Loucy (cell line): Measurements from ENCODE around the gene STX7.

Experiments
- H2AFZ ChIP-seq: fragments of 200-600 bp; sonication (generic); 2 replicates; pipeline ENCODE4 v1.6.0; 2016; ENCODE audit warnings: antibody characterized with exemption, mild to moderate bottlenecking, low read length, moderate library complexity
- H3F3A ChIP-seq: fragments of 200-600 bp; 2 replicates; pipeline ENCODE4 v1.6.0; 2016; ENCODE audit warnings: antibody characterized with exemption, low read depth, mild to moderate bottlenecking
- H3K27me3 ChIP-seq: fragments of 200-600 bp; sonication (generic); 2 replicates; pipeline ENCODE4 v1.6.1; 2014; ENCODE audit warnings: low read length, mild to moderate bottlenecking; ENCODE audit not compliant: insufficient read depth, poor library complexity, severe bottlenecking
- H3K36me3 ChIP-seq: fragments of 200-600 bp; sonication (generic); 2 replicates; pipeline ENCODE4 v1.6.1; 2016; ENCODE audit warnings: low read length; ENCODE audit not compliant: insufficient read depth
- H3K4me1 ChIP-seq: fragments of 200-600 bp; sonication (generic); 2 replicates; pipeline ENCODE4 v1.5.1; 2014; ENCODE audit warnings: low read length, mild to moderate bottlenecking; ENCODE audit not compliant: insufficient read depth, poor library complexity, severe bottlenecking
- H3K4me2 ChIP-seq: fragments of 200-600 bp; sonication (generic); 2 replicates; pipeline ENCODE4 v1.6.0; 2014; ENCODE audit warnings: antibody characterized with exemption, low read length, low read depth, mild to moderate bottlenecking; ENCODE audit not compliant: poor library complexity, severe bottlenecking
- H3K4me3 ChIP-seq: fragments of 200-600 bp; sonication (generic); 2 replicates; pipeline ENCODE4 v1.5.1; 2014; ENCODE audit warnings: low read length, mild to moderate bottlenecking, mixed read lengths; ENCODE audit not compliant: poor library complexity, severe bottlenecking
- H3K79me2 ChIP-seq: fragments of 200-600 bp; sonication (generic); 2 replicates; pipeline ENCODE4 v1.6.1; 2014; ENCODE audit warnings: low read length; ENCODE audit not compliant: insufficient read depth
- H3K9ac ChIP-seq: fragments of 200-600 bp; sonication (generic); 2 replicates; pipeline ENCODE4 v1.6.0; 2014; ENCODE audit warnings: mild to moderate bottlenecking, low read depth, low read length, moderate library complexity; ENCODE audit not compliant: poor library complexity, severe bottlenecking
- H3K9me2 ChIP-seq: fragments of 200-600 bp; sonication (generic); replicated peaks from 2 replicates; pipeline ENCODE4 v1.6.1; 2016; ENCODE audit warnings: low read depth, low read length, mixed read lengths
- H3K9me3 ChIP-seq: fragments of 200-600 bp; sonication (generic); 2 replicates; pipeline ENCODE4 v1.6.1; 2014; ENCODE audit warnings: mild to moderate bottlenecking, antibody characterized with exemption, low read length, low read depth; ENCODE audit not compliant: insufficient read depth
- H4K20me1 ChIP-seq: fragments of 200-600 bp; sonication (generic); 2 replicates; pipeline ENCODE4 v1.6.0; 2014; ENCODE audit warnings: antibody characterized with exemption, low read length, mild to moderate bottlenecking; ENCODE audit not compliant: insufficient read depth, poor library complexity, severe bottlenecking
- EZH2phosphoT487 ChIP-seq: fragments of 200-600 bp; IDR thresholded peaks from 2 replicates; pipeline ENCODE4 v1.6.1; 2018; ENCODE audit warnings: antibody characterized with exemption, mild to moderate bottlenecking, moderate library complexity, borderline replicate concordance
- TF ChIP-seq, protein P1 (sequence below): fragments of 200-600 bp; sonication (generic); conservative IDR thresholded peaks from 2 replicates; pipeline ENCODE4 v1.5.1; 2014; ENCODE audit warnings: mild to moderate bottlenecking, antibody characterized with exemption, low read length

Gene STX7

GRCh38 chr6:132465530-132466485, 47.1 kb downstream of the STX7 start:
- TF ChIP-seq, protein P1, sequence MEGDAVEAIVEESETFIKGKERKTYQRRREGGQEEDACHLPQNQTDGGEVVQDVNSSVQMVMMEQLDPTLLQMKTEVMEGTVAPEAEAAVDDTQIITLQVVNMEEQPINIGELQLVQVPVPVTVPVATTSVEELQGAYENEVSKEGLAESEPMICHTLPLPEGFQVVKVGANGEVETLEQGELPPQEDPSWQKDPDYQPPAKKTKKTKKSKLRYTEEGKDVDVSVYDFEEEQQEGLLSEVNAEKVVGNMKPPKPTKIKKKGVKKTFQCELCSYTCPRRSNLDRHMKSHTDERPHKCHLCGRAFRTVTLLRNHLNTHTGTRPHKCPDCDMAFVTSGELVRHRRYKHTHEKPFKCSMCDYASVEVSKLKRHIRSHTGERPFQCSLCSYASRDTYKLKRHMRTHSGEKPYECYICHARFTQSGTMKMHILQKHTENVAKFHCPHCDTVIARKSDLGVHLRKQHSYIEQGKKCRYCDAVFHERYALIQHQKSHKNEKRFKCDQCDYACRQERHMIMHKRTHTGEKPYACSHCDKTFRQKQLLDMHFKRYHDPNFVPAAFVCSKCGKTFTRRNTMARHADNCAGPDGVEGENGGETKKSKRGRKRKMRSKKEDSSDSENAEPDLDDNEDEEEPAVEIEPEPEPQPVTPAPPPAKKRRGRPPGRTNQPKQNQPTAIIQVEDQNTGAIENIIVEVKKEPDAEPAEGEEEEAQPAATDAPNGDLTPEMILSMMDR, result no peak
- TF ChIP-seq EZH2phosphoT487, result no peak
- no peak overlapping the region for H2AFZ ChIP-seq
- H3K4me2 ChIP-seq, result no peak overlapping the region
- H3K9me2 ChIP-seq, result no peaks in the 10 kb centered on the region
- no peak overlapping the region for H3K9ac ChIP-seq
- no peaks in the 10 kb centered on the region for H4K20me1 ChIP-seq
- H3F3A ChIP-seq, result no peaks in the 10 kb centered on the region
- H3K9me3 ChIP-seq, result no peaks in the 10 kb centered on the region
- H3K4me1 ChIP-seq, result no peaks in the 10 kb centered on the region
- no peaks in the 10 kb centered on the region for H3K27me3 ChIP-seq
- H3K79me2 ChIP-seq, result no peaks in the 10 kb centered on the region
- no peak overlapping the region for H3K4me3 ChIP-seq
- H3K36me3 ChIP-seq, result no peaks in the 10 kb centered on the region

DNA sequence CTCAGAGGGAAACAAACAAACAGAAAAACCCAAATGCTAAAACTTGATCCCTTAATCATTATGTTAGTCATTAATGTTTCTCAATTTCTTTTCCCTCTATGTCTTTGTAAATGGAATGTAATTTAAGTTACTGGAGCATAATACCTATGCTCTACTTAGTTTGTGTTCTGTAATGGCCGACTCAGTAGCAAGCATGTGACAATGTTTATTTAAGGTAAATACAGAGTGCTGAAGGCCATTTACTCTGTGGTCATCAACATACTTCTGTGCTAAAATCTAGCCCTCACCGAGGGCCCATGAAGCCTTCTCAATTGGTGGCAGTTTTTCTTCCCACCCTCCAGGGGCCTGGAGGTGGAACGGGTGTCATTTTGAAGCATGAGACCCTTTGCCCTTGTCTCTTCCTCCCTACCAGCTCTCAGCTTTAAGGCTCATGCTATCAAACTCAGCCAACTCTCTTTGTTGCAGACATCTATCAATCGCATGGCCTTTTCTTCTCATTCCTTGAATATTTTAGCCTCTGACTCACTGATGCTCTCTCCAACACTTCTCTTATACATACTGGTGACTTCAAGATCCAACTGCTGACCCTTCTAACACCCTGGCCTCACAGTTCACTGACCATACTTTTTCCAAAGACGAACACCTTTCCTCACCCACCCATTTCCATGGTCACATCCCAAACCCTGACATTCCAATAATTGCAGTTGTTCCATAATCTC, 48.2 kb downstream of the STX7 start:
- no peak overlapping the region for H3K4me3 ChIP-seq
- no peaks in the 10 kb centered on the region for H3K9me3 ChIP-seq
- no peaks in the 10 kb centered on the region for H3K9me2 ChIP-seq
- TF ChIP-seq, protein P1, result no peak
- TF ChIP-seq EZH2phosphoT487, result no peak
- H3K4me1 ChIP-seq, result no peaks in the 10 kb centered on the region
- no peaks in the 10 kb centered on the region for H3K79me2 ChIP-seq
- H2AFZ ChIP-seq, result no peak overlapping the region
- no peaks in the 10 kb centered on the region for H3K27me3 ChIP-seq
- H3K4me2 ChIP-seq, result no peak overlapping the region
- H3K9ac ChIP-seq, result no peak overlapping the region
- no peaks in the 10 kb centered on the region for H3K36me3 ChIP-seq
- no peaks in the 10 kb centered on the region for H4K20me1 ChIP-seq
- H3F3A ChIP-seq, result no peaks in the 10 kb centered on the region

DNA sequence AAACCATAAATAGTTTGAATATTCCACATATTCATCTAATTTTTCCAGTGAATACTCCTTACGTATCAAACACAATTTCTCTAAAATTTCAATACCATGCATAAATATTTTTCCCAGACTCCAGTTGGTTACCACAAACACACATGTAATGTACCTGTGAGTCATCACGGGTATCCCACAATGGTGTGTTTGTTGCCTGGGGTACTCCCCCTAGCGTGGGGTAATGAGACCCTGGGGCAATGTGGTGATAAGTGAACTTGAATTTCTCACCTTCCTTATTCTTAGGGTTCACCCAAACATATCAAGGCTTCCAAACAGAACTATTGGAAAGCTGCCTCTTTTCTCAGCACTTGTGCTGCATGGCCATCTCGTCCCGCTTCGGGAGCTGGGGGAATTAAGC, 51.0 kb downstream of the STX7 start:
- Histone ChIP-seq H3K4me1 (no peaks in the 10 kb centered on the region), H3K9ac (no peak overlapping the region), H3K4me2 (no peak overlapping the region), H3K36me3 (no peaks in the 10 kb centered on the region), H3K27me3 (no peaks in the 10 kb centered on the region), H2AFZ (no peak overlapping the region), H3K9me3 (no peaks in the 10 kb centered on the region), H3K9me2 (no peaks in the 10 kb centered on the region), H4K20me1 (no peaks in the 10 kb centered on the region), H3K4me3 (no peak overlapping the region), H3F3A (no peaks in the 10 kb centered on the region), H3K79me2 (no peaks in the 10 kb centered on the region)
- no peak for TF ChIP-seq EZH2phosphoT487
- TF ChIP-seq, protein P1, result no peak
